ENCODE data around the gene SEC22C.
A peak's percentile ranks its signal among the peaks of the same experiment; 100 is the strongest.

SEC22C gene

GRCh38 chr3:42515976-42516375, 65.8 kb downstream of the SEC22C start:
- peak; percentile 59 for FAIRE-seq
- no peak for DNase-seq (ENCODE audit: insufficient read length, low spot score)

GRCh38 chr3:42515391-42515916, 66.3 kb downstream of the SEC22C start:
- DNase-seq (ENCODE audit: insufficient read length, low spot score), result no peak
- no peak for FAIRE-seq

GRCh38 chr3:42514876-42515275, 66.9 kb downstream of the SEC22C start:
- DNase-seq (ENCODE audit: insufficient read length, low spot score), result no peak
- FAIRE-seq, result no peak

GRCh38 chr3:42513521-42513920, 68.2 kb downstream of the SEC22C start:
- no peak for FAIRE-seq
- no peak for DNase-seq (ENCODE audit: insufficient read length, low spot score)

DNA sequence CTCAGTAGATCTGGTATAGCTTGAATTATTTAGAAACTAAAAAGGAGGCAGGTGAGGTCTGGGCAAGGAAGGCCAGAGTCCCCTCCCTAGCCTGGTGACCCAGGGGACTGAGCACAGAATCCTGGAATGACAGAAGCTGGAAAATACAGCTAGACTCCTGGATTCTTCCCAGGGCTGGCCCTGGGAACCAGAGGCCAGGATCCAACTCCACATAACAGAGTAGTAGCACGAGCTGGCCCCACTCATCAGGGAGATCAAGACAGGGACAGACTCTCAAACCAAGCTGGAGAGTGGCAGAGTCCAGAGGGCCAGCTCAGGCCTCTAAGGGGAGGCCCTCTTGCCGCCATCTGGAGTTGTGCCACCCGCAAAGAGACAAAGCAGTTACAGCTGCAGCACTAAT, 68.6 kb downstream of the SEC22C start:
- no peak for FAIRE-seq
- no peak for DNase-seq (ENCODE audit: insufficient read length, low spot score)

DNA sequence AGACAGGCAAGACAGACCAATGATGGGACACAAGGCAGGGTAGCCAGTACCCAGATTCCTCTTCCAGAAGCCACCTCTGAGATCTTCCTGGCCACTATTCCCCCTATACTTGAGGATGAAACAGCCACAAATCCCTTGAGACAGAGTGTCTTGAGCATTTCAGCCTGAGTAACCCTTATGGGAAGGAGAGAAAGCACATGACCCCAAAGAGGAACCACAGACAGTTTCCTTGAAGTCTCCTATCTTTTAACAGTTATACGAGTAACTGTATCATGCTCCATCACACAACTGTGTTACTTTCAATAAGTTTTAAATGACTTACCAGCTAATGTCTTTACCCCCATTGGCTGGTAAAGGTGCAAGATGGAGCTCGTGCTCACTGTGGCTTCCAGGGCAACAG, 70.0 kb downstream of the SEC22C start:
- FAIRE-seq, result no peak
- DNase-seq (ENCODE audit: insufficient read length, low spot score), result no peak

DNA sequence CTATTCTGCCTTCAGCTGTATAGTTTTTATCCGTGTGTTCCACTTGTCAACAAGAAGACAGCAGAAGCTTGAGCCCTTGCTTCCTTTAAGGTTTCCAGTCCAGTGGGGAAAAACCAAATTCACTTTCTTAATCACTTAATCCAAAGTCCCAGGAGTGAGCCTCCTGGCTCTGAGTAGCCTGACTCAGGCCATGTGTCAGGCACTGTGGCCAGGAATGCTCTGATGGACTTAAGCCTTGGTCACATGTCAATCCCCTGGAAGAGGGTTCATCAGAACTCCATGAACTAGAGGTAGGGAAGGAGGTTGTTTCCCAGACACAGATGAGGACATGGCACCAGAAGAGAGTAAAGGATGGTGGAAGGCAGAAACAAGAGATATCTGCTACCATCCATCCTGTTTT, 70.6 kb downstream of the SEC22C start:
- FAIRE-seq, result no peak
- DNase-seq (ENCODE audit: insufficient read length, low spot score), result no peak

- DNase-seq (ENCODE audit: insufficient read length, low spot score) (no peak), FAIRE-seq (no peak)
These were observed 71.4 kb downstream of the SEC22C start for GRCh38 chr3:42510325-42510724.

DNA sequence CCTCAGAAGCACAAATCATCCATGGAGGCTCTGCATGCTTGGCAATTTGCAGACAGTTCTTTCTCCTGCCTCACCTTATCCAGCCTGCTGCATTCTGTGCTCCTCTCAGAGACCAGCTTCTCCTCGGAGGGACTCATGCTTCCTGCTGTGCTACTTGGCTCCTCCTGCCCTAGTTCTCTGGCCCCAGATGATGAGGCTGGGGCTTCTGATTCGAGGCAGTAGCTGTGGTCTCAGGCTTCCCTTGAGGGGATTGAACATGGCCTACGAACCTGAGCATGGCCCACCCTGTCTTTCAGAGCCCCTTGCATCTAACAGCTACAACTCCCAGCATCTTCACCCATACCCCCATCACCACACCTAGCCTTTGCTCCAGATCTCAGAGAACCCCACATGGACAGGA, 72.7 kb downstream of the SEC22C start:
- FAIRE-seq, result no peak
- DNase-seq (ENCODE audit: insufficient read length, low spot score), result no peak

DNA sequence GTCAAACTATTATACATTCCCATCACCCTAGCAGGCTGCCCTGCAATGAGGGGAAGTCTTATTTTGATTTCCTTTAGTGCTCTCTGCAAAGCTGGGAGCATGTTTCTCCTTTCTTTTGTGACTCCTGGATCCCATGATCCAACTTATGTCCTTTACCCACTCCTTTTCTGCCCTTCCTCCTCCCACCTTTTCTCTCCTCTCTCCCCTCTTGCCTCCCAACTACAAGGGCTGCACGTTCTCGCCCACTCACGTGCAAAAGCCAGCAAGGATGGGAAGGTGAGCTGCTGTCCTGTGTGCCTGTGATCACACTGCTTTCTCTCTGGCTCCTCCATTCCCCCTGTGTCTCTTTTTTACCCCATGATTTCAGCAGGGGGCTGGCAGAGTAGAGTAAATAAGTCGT, 73.2 kb downstream of the SEC22C start:
- no peak for FAIRE-seq
- no peak for DNase-seq (ENCODE audit: insufficient read length, low spot score)

- FAIRE-seq (no peak), DNase-seq (ENCODE audit: insufficient read length, low spot score) (no peak)
These were observed 73.9 kb downstream of the SEC22C start for GRCh38 chr3:42507761-42508335.

- FAIRE-seq (no peak), DNase-seq (ENCODE audit: insufficient read length, low spot score) (no peak)
These were observed 74.5 kb downstream of the SEC22C start for GRCh38 chr3:42507252-42507651.

DNA sequence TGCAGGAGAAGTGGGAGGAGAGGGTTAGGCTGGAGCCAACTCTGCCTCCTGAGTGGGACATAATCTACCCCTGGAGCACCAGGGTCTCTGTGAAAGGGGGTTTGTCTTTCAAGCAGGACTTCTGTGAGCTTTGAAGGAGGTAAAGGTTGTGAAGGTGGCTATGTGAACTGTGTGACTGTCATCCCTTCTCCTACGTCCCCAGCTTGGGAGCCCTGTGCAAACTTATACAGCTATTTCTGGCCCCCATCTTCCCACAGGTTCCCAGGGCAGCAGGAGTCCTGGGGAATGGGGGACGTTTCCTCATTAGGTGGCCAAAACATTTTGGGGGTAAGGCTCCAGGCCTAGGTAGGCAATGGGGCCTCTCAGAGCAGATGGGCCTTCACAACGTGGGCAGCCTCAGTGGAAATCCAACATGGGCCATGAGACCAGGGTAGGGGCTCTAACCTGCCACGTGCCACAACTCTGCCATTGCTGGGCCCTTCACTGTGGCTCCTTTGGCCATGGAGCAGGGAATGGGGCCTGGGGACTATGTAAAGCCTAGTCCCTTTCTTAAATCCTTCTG, 75.8 kb downstream of the SEC22C start:
- no peak for FAIRE-seq
- no peak for DNase-seq (ENCODE audit: insufficient read length, low spot score)

- FAIRE-seq (no peak), DNase-seq (ENCODE audit: insufficient read length, low spot score) (no peak)
These were observed 76.5 kb downstream of the SEC22C start for GRCh38 chr3:42505128-42505848.

DNA sequence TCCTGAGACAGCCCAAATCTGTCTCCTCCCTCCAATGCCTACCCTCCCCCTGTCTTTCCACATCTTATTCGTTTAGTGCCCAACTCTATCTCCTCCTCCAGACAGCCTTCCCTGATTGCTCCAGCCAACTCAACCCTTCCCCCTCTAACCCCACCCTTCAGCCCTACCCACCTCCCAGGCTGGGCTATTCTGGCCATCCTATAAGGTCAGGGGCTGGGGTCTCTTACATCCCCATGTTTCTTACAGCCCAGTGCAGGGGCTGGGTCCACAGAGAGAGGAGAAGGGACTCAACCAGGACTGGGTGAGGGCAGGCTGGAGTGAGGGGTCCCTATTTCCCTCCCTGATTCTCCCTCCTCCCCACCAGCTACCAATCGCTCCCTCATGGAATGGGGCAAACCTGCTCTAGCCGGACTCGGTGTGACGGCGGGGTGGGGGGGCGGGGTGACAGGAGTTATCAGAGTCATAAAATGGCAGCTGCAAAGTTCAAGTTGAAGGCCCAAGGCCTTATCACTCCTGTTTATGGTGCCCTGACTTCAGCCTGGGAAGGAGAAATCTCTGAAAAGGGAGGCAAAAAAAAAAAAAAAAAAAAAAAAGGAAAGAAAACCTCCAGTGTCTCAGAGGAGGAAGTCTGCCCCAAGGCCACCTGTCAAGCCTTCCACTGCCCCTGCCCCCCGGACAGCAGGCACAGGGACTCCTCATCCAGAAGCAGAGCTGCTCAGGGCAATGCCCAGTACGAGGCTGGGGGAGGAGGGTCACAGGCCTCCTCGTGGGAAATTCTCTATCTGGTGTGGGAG, 77.2 kb downstream of the SEC22C start:
- DNase-seq (ENCODE audit: insufficient read length, low spot score), result no peak
- no peak for FAIRE-seq

DNA sequence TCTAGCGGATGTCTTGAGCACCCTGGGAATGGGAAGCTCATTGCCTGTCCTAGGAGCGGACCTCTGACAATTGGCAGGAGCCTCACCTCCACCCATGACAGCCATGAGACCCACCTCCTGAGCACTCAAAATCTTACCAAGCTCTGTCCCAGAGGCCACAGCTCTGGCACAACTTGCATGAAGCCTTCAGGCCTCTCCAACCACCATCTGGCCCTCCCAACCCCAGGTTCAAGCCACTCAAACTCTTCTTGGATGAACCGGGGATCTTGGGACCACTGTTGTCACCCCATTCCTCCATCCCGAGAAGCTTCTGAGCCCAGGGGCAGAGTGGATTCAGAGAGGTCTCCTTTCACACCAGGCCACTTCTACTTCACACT, 77.8 kb downstream of the SEC22C start:
- FAIRE-seq, result no peak

GRCh38 chr3:42503251-42503924, 78.4 kb downstream of the SEC22C start:
- DNase-seq (ENCODE audit: insufficient read length, low spot score), result no peak
- peak; percentile 59 for FAIRE-seq

More for the DNA sequence above, 77.8 kb downstream of the SEC22C start:
- DNase-seq (ENCODE audit: insufficient read length, low spot score), result no peak

DNA sequence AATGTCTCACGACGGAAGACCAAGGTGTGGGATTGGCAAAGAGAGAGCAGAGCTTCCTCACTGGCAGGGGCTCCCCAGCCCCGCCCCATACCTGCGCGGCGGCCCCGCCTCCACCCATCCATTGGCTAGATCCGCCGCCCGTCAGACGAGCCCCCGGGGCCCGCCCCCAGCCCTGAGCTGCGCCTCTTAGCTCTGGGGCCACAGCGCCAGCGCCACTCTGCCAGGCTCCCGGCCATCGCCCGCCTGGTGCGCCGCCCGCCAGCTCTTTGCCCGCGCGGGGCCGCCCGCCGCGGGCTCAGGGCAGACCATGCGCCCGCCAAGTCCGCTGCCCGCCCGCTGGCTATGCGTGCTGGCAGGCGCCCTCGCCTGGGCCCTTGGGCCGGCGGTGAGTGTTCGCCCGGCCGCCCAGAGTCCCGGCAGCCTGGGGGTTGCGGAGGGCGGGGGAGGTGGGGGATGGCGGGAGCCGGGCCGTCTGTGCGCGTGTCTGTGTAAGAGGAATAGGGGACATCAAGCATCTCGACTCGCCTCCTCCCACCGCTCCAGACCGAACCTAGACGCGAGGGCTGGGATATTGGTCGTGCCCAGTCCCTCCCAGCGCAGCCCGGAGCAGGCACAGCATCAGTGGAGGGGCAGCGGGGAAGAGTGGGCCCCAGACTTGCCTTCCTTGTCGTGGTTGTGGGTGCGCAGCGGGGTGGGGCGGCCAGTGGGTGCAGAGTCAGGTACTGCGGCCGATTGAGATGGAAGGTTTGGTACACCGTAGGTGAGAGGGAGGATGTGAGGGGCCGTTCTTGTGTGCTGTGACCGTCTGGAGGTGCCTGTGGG, 79.1 kb downstream of the SEC22C start, which contains the start of gene VIPR1:
TSS of gene VIPR1 (plus strand) at position 215 of the 822 bp plus-strand sequence. CDS start at position 308, 93 bp downstream.
- DNase-seq (ENCODE audit: insufficient read length, low spot score), result peak; percentile 82
- FAIRE-seq, result no peak

- no peak for FAIRE-seq
These were observed 79.9 kb downstream of the SEC22C start for GRCh38 chr3:42501681-42502428.

More at GRCh38 chr3:42501681-42502428, 79.9 kb downstream of the SEC22C start:
- peak; percentile 39 for DNase-seq (ENCODE audit: insufficient read length, low spot score)

Measured in HTR-8/SVneo (cell line).